ENCODE data around the gene FAM13A.
"Not testable (repeated sequence)": the region's sequence is repeated elsewhere in the genome, so short reads cannot be mapped to it uniquely, and the experiment has no call there.

Gene FAM13A

GRCh38 chr4:89056953-89057398 is at the start of gene FAM13A:
TSS of gene FAM13A (minus strand) at chr4:89057185. CDS start at chr4:89056964, 221 bp downstream.
- peak; percentile 80 for FAIRE-seq

DNA sequence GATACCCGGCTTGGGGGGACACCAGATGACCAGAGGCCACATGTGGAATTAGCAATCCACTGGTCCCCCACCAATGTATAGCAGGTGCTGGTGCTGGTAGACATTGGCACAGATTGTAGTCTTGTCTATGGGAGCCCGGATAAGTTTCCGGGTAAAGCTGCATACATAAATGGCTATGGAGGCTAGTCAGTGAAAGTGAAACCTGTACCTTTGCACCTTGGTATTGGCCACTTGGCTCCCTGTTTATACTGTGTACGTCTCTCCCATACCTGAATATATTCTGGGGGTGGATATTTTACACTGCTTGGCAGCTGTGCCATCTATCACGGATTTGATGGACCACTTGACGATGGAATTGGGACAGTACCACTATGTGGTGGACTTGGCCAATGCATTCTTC is 48.7 kb upstream of the FAM13A start:
- no peak for FAIRE-seq

DNA sequence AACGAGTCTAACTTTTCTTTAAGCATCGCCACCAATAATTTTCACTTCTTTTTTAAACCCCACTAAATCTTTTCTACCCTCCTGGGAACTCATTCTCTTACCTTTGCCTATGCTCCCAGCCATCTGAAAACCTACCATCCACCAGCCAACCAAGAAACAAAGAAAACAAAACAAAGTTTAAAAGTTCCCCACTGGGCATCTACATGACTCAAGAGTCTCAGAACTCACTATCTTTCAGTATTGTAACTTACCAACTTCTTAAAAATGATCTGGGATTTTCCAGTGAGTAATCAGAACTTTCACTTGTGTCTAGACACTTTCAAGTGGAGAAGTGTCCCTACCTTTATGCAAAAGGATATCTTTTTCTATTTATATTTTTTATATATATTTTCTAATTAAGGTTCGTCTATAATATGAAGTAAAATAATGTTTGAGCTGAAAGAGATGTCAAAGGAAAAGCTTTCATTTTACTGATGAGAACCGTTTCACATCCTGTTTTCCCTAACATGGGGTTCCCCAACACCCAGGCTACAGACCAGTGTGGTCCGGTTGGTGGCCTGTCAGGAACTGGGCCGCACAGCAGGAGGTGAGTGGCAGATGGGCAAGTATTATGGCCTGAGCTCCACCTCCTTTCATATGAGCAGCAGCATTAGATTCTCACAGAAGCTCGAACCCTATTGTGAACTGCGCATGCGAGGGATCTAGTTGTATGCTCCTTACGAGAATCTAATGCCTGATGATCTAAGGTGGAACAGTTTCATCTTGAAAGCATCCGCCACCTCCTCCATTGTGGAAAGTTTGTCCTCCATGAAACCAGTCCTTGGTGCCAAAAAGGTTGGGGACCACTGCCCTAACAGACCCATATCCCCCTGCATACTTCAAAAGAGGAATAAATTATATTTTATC is 44.5 kb upstream of the FAM13A start:
- no peak for FAIRE-seq

DNA sequence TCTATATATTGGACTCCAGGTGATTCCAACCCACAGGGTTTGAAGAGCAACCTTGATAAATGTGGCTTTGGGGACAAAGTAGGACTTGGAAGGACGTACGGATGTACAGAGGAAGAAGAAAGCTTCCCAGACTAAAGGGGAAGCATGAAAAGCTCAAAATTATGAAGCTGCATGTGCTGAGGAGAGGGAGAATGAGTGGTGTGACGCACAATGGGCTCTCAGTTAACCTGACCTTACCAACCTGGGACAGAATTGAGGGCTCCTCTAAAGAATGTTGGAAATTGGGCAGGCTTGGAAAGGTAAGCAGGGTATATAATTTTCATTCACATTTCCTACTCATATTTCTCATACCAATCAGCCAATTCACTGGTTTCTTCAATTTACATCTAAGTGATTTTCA is 43.9 kb upstream of the FAM13A start:
- FAIRE-seq = no peak

DNA sequence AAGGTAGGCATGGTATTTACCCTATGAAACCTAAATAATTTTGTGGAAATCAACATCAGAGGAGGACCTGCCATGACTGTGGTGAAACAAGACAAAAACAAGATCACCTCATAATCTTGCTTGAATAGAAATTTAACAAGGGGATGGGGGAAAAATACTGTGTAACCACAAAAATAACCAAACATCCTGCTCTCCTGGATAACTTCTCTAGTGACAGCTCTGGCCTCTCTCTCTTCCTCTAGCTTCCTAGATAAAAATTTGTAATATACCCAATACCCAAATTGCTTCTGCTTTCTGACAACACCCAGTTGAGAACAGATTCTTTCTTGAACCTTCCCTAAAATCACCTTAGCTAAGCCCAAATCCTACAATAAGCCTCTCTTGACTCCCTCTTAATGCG is 42.5 kb upstream of the FAM13A start:
- no peak for FAIRE-seq

- FAIRE-seq = no peak
These were observed 42.0 kb upstream of the FAM13A start for GRCh38 chr4:89099034-89099433.

DNA sequence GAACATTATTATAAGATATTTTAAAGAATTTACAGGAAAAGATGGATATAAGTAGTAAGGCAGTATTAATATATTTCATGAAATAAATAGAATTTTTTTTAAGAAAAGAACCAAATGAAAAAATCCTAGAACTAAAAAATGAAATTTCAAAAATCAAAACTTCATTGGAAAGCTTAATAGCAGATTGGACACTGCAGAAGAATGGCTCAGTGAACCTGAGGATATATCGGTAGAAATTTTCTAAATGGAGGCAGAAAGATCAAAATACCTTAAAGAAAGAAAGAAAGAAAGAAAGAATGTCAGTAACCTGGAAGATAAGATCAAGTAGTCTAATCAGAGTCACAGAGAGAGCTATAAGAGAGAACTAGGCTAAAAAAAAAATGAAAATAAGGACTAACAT is 21.3 kb upstream of the FAM13A start:
- FAIRE-seq = no peak

DNA sequence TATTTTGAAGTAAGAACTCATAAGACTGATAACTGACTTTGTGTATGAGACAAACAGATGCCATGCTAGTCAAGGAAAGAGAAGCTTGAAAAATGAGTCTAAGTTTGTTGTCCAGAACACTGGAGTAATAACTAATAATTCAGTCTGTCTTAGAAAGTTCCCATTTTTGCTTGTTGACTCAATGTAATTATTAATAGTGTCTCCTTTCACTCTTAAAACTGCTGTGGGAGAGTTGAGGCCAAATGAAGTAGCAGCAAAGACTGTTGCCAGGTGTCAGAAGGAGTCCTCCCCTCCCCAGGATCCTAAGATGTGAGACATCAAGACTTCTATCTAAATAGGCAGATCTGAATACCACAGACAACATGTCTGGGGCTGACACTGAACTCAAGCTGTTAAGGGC is 20.8 kb upstream of the FAM13A start:
- no peak for FAIRE-seq

GRCh38 chr4:89072921-89073320 is 15.9 kb upstream of the FAM13A start:
- FAIRE-seq = no peak

GRCh38 chr4:89071311-89071710 is 14.3 kb upstream of the FAM13A start:
- FAIRE-seq = no peak

DNA sequence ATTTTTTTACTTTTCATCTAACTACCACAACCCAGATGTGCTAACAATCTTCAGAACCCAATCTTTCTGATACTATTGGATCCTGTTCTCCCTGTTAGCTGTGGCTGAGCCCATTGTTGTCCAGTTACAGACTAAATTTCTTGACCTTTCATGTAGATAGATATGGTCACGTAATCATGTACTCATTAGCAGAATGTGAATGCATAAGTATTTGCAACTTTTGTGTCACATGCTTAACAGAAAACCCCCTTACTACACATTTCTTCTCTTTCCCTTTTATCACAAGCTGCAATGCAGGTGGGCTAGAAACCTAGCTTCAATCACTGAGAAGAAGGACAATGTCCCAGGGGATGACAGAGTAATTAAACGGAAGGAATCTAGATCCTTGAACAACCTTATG is 13.1 kb upstream of the FAM13A start:
- FAIRE-seq = no peak

- no peak for FAIRE-seq
These were observed 12.5 kb upstream of the FAM13A start for GRCh38 chr4:89069481-89069880.

DNA sequence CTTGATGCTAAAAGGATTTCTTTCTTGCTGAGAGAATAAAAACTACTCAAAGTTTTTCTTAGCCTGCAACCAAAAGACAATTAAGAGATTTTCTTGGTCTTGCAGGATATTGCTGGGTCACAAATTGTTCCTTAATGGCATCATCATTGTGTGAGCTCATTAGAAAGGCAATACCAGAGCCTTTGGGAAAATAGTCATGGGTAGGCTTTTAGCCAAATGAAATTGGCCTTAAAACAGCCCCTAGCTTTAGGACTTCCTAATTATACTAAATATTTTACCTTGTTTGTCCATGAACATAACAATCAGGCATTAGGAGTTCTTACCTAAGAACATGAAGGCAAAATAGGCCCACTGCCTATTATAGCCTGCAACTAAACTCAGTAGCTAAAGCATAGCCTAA is 10.4 kb upstream of the FAM13A start:
- no peak for FAIRE-seq

GRCh38 chr4:89064848-89065247 is 7.9 kb upstream of the FAM13A start:
- FAIRE-seq = no peak

GRCh38 chr4:89057844-89058243 is 859 bp upstream of the FAM13A start:
- FAIRE-seq = not testable (repeated sequence)

DNA sequence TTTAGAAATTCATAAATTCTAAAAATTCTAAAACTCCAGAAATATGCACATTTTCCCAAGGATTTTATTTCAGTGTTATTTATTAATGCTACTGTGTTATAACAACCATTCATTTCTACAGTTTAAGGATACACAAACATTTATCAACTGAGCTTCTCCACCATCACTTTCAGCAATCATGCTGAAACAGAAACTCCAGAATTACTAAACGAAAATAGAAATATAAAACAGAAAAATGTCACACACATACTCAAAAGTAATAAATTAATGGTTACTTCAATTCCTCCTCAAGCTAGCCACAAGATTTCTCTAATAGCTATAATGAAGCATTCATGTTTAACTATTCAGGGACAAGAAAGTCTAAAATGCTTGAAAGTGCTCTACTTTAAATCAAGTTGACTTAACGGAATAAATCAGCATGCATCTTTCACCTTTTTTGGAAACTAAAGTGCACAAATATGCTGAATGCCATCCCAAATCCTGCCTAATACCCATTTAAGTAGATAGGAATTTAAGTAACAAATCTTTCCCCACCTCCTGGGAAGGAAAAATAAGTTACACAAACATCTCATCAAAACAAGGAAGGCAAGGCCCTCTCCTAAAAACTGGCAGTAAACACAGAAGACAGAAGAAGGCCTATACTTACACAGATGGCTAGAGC is 563 bp downstream of the FAM13A start:
- FAIRE-seq = peak; percentile 14

DNA sequence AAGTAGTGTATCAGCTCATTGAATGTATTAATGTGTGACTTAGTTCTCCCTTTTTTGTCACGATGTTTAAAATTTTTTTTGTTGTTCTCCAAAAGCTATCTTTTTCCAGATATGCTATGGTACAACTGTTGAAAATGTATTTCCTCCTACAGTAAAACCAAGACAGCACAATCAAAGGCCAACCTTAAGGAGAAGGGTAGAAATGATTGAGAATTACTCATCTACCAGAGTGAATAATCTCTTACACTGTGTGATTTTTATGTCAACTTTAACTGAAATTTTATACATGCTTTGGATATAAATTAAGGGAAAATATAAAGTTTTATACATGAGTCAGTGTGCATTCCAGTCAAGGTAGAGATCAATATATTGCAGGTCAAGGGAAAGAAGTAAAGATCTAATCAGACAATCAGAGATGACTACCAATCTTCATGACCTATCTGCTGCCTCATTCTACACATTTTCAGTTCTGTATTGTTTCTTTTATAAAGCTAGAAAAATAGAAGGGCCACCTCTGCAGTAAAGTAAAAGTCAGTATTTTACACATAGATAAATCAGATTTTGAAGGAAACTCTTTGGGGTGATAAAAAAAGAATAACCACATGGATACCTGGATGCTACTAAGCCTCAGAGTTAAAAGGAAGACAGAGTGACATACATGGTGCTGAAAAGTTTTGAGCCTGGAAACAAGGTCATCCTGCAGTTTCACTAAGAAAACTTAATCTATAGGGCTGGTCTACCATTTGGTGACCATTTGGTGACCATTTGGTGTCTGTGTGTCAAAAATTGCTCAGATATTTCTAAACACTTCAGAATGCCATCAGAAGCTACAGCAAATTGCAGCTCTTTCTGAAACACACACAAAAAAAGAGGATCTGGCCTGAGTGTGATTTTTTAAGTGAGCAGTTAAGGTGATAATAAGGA is 1.6 kb downstream of the FAM13A start:
- FAIRE-seq = no peak

- FAIRE-seq = no peak
These were observed 2.4 kb downstream of the FAM13A start for GRCh38 chr4:89054627-89055026.

- no peak for FAIRE-seq
These were observed 7.1 kb downstream of the FAM13A start for GRCh38 chr4:89049853-89050252.

- FAIRE-seq = no peak
These were observed 7.9 kb downstream of the FAM13A start for GRCh38 chr4:89048906-89049601.

GRCh38 chr4:89044147-89044900 is 12.7 kb downstream of the FAM13A start:
- FAIRE-seq = no peak

GRCh38 chr4:89042055-89042454 is 14.9 kb downstream of the FAM13A start:
- no peak for FAIRE-seq

Measured in A204.1 (cell line).